NCI-H82 treated with DMSO at 0.1 percent for 48 hours (cell line): ENCODE data around the gene CTIF.

Source experiments
- DNase-seq: peaks from one replicate; lab custom pipeline; 2025; ENCODE audit not compliant: unreplicated experiment; lab: John Stamatoyannopoulos, UW

Gene CTIF

GRCh38 chr18:48796491-48797205 lies 257.8 kb downstream of the CTIF start:
- no peak for DNase-seq

- DNase-seq = no peak
Measured at GRCh38 chr18:48797841-48798255, 259.0 kb downstream of the CTIF start.

GRCh38 chr18:48798334-48799245 lies 259.8 kb downstream of the CTIF start:
- no peak for DNase-seq

- no peak for DNase-seq
Measured at GRCh38 chr18:48799724-48800315, 261.0 kb downstream of the CTIF start.

GRCh38 chr18:48800466-48800865 lies 261.6 kb downstream of the CTIF start:
- DNase-seq = no peak

- DNase-seq = no peak
Measured at GRCh38 chr18:48800876-48801727, 262.3 kb downstream of the CTIF start.

GRCh38 chr18:48801728-48802542 lies 263.1 kb downstream of the CTIF start:
- no peak for DNase-seq

GRCh38 chr18:48802543-48803290 lies 263.9 kb downstream of the CTIF start:
- DNase-seq = no peak

GRCh38 chr18:48803518-48803917 lies 264.7 kb downstream of the CTIF start:
- DNase-seq = no peak

- DNase-seq = no peak
Measured at GRCh38 chr18:48803951-48804855, 265.4 kb downstream of the CTIF start.

- no peak for DNase-seq
Measured at GRCh38 chr18:48804856-48805610, 266.2 kb downstream of the CTIF start.

- DNase-seq = no peak
Measured at GRCh38 chr18:48805826-48806535, 267.1 kb downstream of the CTIF start.

GRCh38 chr18:48806551-48807261 lies 267.9 kb downstream of the CTIF start:
- no peak for DNase-seq

- no peak for DNase-seq
Measured at GRCh38 chr18:48808476-48808875, 269.6 kb downstream of the CTIF start.

GRCh38 chr18:48809365-48809764 lies 270.5 kb downstream of the CTIF start:
- no peak for DNase-seq

- DNase-seq = no peak
Measured at GRCh38 chr18:48810805-48811204, 272.0 kb downstream of the CTIF start.
